Thymus (tissue), 11 donors: Measurements from ENCODE around the gene IL1RAPL2. TPM values are rescaled to one million over a fixed set of nuclear protein-coding genes. Genes with fewer than 3 reads are reported as not detected.

Experiments
- DNase-seq, 9 donors: peaks; one replicate each; pipeline ENCODE4 v3.0.0-alpha.2; 2013; ENCODE audit warnings: low spot score in 9 of 9, low read depth in 6 of 9, missing footprints in 1 of 9
- H3K27ac ChIP-seq, 2 donors: one replicate each; pipeline ENCODE4 v1.5.1; 2013; ENCODE audit warnings: control low read depth in 1 of 2, low read depth in 1 of 2, low read length in 1 of 2, mild to moderate bottlenecking in 1 of 2, moderate library complexity in 1 of 2
- H3K27me3 ChIP-seq, 2 donors: one replicate each; pipeline ENCODE4 v1.5.1; 2013; ENCODE audit warnings: low read length in 1 of 2; ENCODE audit not compliant: control insufficient read depth in 2 of 2, insufficient read depth in 1 of 2
- H3K36me3 ChIP-seq, 2 donors: one replicate each; pipeline ENCODE4 v1.5.1; 2013; ENCODE audit warnings: low read length in 1 of 2, mild to moderate bottlenecking in 1 of 2, moderate library complexity in 1 of 2; ENCODE audit not compliant: control insufficient read depth in 2 of 2, insufficient read depth in 2 of 2
- H3K4me1 ChIP-seq, 2 donors: one replicate each; pipeline ENCODE4 v1.5.1; 2013; ENCODE audit warnings: low read length in 2 of 2; ENCODE audit not compliant: control insufficient read depth in 2 of 2, insufficient read depth in 2 of 2
- H3K4me3 ChIP-seq, 2 donors: one replicate each; pipeline ENCODE4 v1.5.1; 2013; ENCODE audit warnings: low read length in 2 of 2, control low read depth in 1 of 2, mild to moderate bottlenecking in 1 of 2
- H3K9me3 ChIP-seq, 2 donors: one replicate each; pipeline ENCODE4 v1.5.1; 2013; ENCODE audit warnings: low read length in 1 of 2, mild to moderate bottlenecking in 1 of 2; ENCODE audit not compliant: control insufficient read depth in 2 of 2, insufficient read depth in 1 of 2
- WGBS: extraction: QIAGEN DNeasy Blood & Tissue Kit; methylation state at CpG from one replicate; pipeline ENCODE4 v1.1.7; 2013; 5-methylcytosine and 5-hydroxymethylcytosine counted together
- polyA plus RNA-seq: library from polyadenylated mRNA; stranded (reverse); fragments of 200-250 nt; gene quantifications from one replicate; pipeline ENCODE4 v1.2.3, GENCODE V29; 2013
- total RNA-seq: library from RNA; stranded (reverse); fragments of 120-200 nt; gene quantifications from one replicate; pipeline ENCODE4 v1.2.4, GENCODE V29; 2013
- donor health status: healthy.

Gene IL1RAPL2
- total and polyA plus RNA-seq, 2 donors = 0.38 TPM; not detected in 1

GRCh38 chrX:105266456-105266855 is 700.5 kb downstream of the IL1RAPL2 start:
- no peaks in the 10 kb centered on the region for H3K36me3 ChIP-seq
- no peak overlapping the region for H3K27ac ChIP-seq
- no peaks in the 10 kb centered on the region for H3K9me3 ChIP-seq
- 95% methylated on average over 1 of the region's 1 CpG for WGBS
- no peak overlapping the region for H3K4me3 ChIP-seq
- no peak for DNase-seq
- H3K27me3 ChIP-seq = no peaks in the 10 kb centered on the region
- no peaks in the 10 kb centered on the region for H3K4me1 ChIP-seq

GRCh38 chrX:105267167-105267566 is 701.2 kb downstream of the IL1RAPL2 start:
- DNase-seq = no peak
- Histone ChIP-seq H3K4me3 (no peak overlapping the region), H3K4me1 (no peaks in the 10 kb centered on the region), H3K36me3 (no peaks in the 10 kb centered on the region), H3K27ac (no peak overlapping the region), H3K27me3 (no peaks in the 10 kb centered on the region), H3K9me3 (no peaks in the 10 kb centered on the region)
- 92% methylated on average over 2 of the region's 2 CpGs for WGBS

- no peak overlapping the region for H3K27ac ChIP-seq
These were observed 703.4 kb downstream of the IL1RAPL2 start for GRCh38 chrX:105269386-105269785.

GRCh38 chrX:105273326-105273725 is 707.3 kb downstream of the IL1RAPL2 start:
- no peak overlapping the region for H3K4me3 ChIP-seq
- no peaks in the 10 kb centered on the region for H3K27me3 ChIP-seq
- H3K9me3 ChIP-seq = no peaks in the 10 kb centered on the region
- 87% methylated on average over 1 of the region's 1 CpG for WGBS
- no peak for DNase-seq
- no peaks in the 10 kb centered on the region for H3K4me1 ChIP-seq
- no peak overlapping the region for H3K27ac ChIP-seq
- H3K36me3 ChIP-seq = no peaks in the 10 kb centered on the region

More at GRCh38 chrX:105269386-105269785, 703.4 kb downstream of the IL1RAPL2 start:
- H3K4me3 ChIP-seq = no peak overlapping the region
- no peaks in the 10 kb centered on the region for H3K36me3 ChIP-seq
- 98% methylated on average over 2 of the region's 2 CpGs for WGBS
- no peaks in the 10 kb centered on the region for H3K9me3 ChIP-seq
- H3K27me3 ChIP-seq = no peaks in the 10 kb centered on the region
- DNase-seq = no peak
- H3K4me1 ChIP-seq = no peaks in the 10 kb centered on the region

- no peaks in the 10 kb centered on the region for H3K36me3 ChIP-seq
- DNase-seq = no peak
- H3K4me3 ChIP-seq = no peak overlapping the region
- no peaks in the 10 kb centered on the region for H3K27me3 ChIP-seq
- 84% methylated on average over 2 of the region's 2 CpGs for WGBS
- H3K4me1 ChIP-seq = no peaks in the 10 kb centered on the region
- H3K27ac ChIP-seq = no peak overlapping the region
- no peaks in the 10 kb centered on the region for H3K9me3 ChIP-seq
These were observed 708.1 kb downstream of the IL1RAPL2 start for GRCh38 chrX:105274091-105274490.

- H3K27ac ChIP-seq = no peak overlapping the region
- H3K4me1 ChIP-seq = no peaks in the 10 kb centered on the region
- no peak for DNase-seq
- WGBS = 89% methylated on average over 1 of the region's 1 CpG
- H3K27me3 ChIP-seq = no peaks in the 10 kb centered on the region
- no peaks in the 10 kb centered on the region for H3K9me3 ChIP-seq
- H3K4me3 ChIP-seq = no peak overlapping the region
- H3K36me3 ChIP-seq = no peaks in the 10 kb centered on the region
These were observed 711.1 kb downstream of the IL1RAPL2 start for GRCh38 chrX:105277132-105277531.

GRCh38 chrX:105282077-105282476 is 716.1 kb downstream of the IL1RAPL2 start:
- Histone ChIP-seq H3K4me3 (no peak overlapping the region), H3K9me3 (no peaks in the 10 kb centered on the region), H3K4me1 (no peaks in the 10 kb centered on the region), H3K36me3 (no peaks in the 10 kb centered on the region), H3K27me3 (no peaks in the 10 kb centered on the region), H3K27ac (no peak overlapping the region)
- WGBS = 0% methylated on average over 1 of the region's 1 CpG
- DNase-seq = no peak

GRCh38 chrX:105297041-105297440 is 731.0 kb downstream of the IL1RAPL2 start:
- Histone ChIP-seq H3K36me3 (no peaks in the 10 kb centered on the region), H3K4me1 (no peaks in the 10 kb centered on the region), H3K4me3 (no peak overlapping the region), H3K27ac (no peak overlapping the region), H3K27me3 (no peaks in the 10 kb centered on the region), H3K9me3 (no peaks in the 10 kb centered on the region)
- 90% methylated on average over 3 of the region's 3 CpGs for WGBS
- DNase-seq = no peak

GRCh38 chrX:105299286-105299685 is 733.3 kb downstream of the IL1RAPL2 start:
- Histone ChIP-seq H3K27ac (no peak overlapping the region), H3K4me1 (no peaks in the 10 kb centered on the region), H3K27me3 (no peaks in the 10 kb centered on the region), H3K4me3 (no peak overlapping the region), H3K36me3 (no peaks in the 10 kb centered on the region), H3K9me3 (no peaks in the 10 kb centered on the region)
- WGBS = 93% methylated on average over 1 of the region's 1 CpG
- DNase-seq = no peak

GRCh38 chrX:105302246-105302645 is 736.2 kb downstream of the IL1RAPL2 start:
- Histone ChIP-seq H3K4me1 (no peaks in the 10 kb centered on the region), H3K9me3 (no peaks in the 10 kb centered on the region), H3K27me3 (no peaks in the 10 kb centered on the region), H3K36me3 (no peaks in the 10 kb centered on the region), H3K4me3 (no peak overlapping the region), H3K27ac (no peak overlapping the region)
- 100% methylated on average over 1 of the region's 1 CpG for WGBS
- DNase-seq = no peak
